ENCODE results near the gene EPS8L3.

EPS8L3 gene

DNA sequence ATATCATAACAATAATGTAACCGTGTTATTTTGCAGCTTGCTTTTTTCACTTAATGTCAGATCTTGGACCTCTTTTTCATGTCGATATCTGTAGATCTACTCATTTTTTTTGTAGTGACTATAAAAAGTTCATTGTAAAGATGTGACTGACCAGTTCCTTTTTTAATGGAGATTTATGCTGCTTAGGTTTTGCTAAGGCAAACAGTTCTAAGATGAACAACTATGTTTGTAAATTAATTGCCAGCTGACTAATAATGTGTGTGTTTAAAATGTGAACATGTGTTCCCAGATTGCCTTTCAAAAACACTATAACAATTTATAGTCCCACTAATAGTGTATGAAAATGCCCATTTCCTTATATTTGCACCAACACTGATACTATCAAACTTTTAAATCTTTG, 18.1 kb upstream of the EPS8L3 start:
- H4K20me1 ChIP-seq (ENCODE audit: insufficient read depth, low read length): no peaks in the 10 kb centered on the region
- no peak overlapping the region for H3K4me3 ChIP-seq (ENCODE audit: low read length)
- H3K27ac ChIP-seq (ENCODE audit: low read length): no peak overlapping the region
- H3K27me3 ChIP-seq (replicated peaks; ENCODE audit: insufficient read depth, low read length): no peaks in the 10 kb centered on the region
- H3K4me2 ChIP-seq (ENCODE audit: low read depth, low read length): no peak overlapping the region
- no peaks in the 10 kb centered on the region for H3K9me3 ChIP-seq (replicated peaks; ENCODE audit: insufficient read depth, low read length)
- no peak for DNase-seq
- no peaks in the 10 kb centered on the region for H3K9me2 ChIP-seq (replicated peaks; ENCODE audit: insufficient read depth, low read length)
- H3K79me2 ChIP-seq (ENCODE audit: low read length): no peaks in the 10 kb centered on the region
- H2AFZ ChIP-seq (ENCODE audit: low read length): no peak overlapping the region
- H3F3A ChIP-seq (ENCODE audit: insufficient read depth, low read length): no peaks in the 10 kb centered on the region
- no peaks in the 10 kb centered on the region for H3K4me1 ChIP-seq (ENCODE audit: low read length)
- H3K36me3 ChIP-seq (replicated peaks; ENCODE audit: insufficient read depth, low read length): no peaks in the 10 kb centered on the region
- H3K9ac ChIP-seq (ENCODE audit: low read length): no peak overlapping the region
- TF ChIP-seq EZH2phosphoT487 (IDR thresholded peaks at IDR 0.05; ENCODE audit: low read length) (no peak), EZH2 (optimal IDR thresholded peaks at IDR 0.05; ENCODE audit: low read depth, low read length) (no peak)
- TF ChIP-seq, protein P1, sequence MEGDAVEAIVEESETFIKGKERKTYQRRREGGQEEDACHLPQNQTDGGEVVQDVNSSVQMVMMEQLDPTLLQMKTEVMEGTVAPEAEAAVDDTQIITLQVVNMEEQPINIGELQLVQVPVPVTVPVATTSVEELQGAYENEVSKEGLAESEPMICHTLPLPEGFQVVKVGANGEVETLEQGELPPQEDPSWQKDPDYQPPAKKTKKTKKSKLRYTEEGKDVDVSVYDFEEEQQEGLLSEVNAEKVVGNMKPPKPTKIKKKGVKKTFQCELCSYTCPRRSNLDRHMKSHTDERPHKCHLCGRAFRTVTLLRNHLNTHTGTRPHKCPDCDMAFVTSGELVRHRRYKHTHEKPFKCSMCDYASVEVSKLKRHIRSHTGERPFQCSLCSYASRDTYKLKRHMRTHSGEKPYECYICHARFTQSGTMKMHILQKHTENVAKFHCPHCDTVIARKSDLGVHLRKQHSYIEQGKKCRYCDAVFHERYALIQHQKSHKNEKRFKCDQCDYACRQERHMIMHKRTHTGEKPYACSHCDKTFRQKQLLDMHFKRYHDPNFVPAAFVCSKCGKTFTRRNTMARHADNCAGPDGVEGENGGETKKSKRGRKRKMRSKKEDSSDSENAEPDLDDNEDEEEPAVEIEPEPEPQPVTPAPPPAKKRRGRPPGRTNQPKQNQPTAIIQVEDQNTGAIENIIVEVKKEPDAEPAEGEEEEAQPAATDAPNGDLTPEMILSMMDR (IDR thresholded peaks at IDR 0.05; ENCODE audit: low read length): no peak

DNA sequence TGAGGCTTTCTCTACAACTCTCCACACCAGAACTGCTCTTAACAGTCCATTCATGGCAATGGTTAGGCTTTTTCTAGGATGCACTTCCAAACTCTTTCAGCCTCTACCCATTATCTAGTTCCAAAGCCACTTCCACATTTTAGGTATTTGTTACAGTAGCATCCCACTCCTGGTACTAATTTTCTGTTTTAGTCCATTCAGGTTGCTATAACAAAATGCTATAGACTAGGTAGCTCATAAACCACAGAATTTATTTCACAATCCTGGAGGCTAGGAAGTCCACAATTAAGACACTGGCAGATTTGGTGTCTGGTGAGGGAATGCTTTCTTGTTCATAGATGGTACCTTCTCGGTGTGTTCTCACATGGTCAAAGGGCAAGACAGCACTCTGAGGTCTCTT, 17.3 kb upstream of the EPS8L3 start:
- H3K9ac ChIP-seq (ENCODE audit: low read length): no peak overlapping the region
- no peak overlapping the region for H3K27ac ChIP-seq (ENCODE audit: low read length)

DNA sequence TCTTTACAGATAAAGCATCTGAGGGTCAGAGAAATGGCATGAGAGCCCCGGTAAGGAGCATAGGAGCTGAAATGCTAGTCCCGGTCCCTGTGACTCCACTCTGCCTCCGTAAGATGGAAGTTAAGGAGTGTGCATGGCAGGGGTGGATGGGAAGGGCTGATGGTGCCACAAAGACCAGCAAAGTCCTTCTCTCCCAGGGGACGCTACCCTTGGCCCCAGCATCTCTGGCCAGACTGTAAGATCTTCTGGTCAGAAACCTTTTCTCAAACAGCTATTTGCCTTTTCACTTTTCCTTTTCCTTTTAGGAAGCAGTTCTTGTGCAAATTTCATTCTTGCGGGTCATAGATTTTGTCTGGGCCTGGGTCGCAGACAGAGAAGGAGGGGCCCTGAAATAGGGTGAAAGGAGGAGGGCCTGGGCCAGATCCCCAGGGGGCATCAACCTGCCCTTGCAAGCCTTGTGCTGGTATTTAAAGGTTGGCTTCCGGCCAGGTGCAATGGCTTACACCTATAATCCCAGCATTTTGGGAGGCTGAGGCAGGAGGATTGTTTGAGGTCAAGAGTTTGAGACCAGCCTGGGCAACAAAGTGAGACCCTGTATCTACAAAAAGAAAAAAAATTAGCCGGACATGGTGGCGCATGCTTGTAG, 14.4 kb upstream of the EPS8L3 start:
- no peaks in the 10 kb centered on the region for H3K27me3 ChIP-seq (replicated peaks; ENCODE audit: insufficient read depth, low read length)
- no peaks in the 10 kb centered on the region for H3K79me2 ChIP-seq (ENCODE audit: low read length)
- no peak overlapping the region for H3K9ac ChIP-seq (ENCODE audit: low read length)
- H3K36me3 ChIP-seq (replicated peaks; ENCODE audit: insufficient read depth, low read length): no peaks in the 10 kb centered on the region
- H3K4me1 ChIP-seq (ENCODE audit: low read length): no peaks in the 10 kb centered on the region
- no peaks in the 10 kb centered on the region for H3F3A ChIP-seq (ENCODE audit: insufficient read depth, low read length)
- H2AFZ ChIP-seq (ENCODE audit: low read length): no peak overlapping the region
- H4K20me1 ChIP-seq (ENCODE audit: insufficient read depth, low read length): no peaks in the 10 kb centered on the region
- no peak for DNase-seq
- H3K27ac ChIP-seq (ENCODE audit: low read length): no peak overlapping the region
- no peak overlapping the region for H3K4me3 ChIP-seq (ENCODE audit: low read length)
- H3K9me3 ChIP-seq (replicated peaks; ENCODE audit: insufficient read depth, low read length): no peaks in the 10 kb centered on the region
- TF ChIP-seq, protein P1 (IDR thresholded peaks at IDR 0.05; ENCODE audit: low read length): no peak
- TF ChIP-seq EZH2phosphoT487 (IDR thresholded peaks at IDR 0.05; ENCODE audit: low read length) (no peak), EZH2 (optimal IDR thresholded peaks at IDR 0.05; ENCODE audit: low read depth, low read length) (no peak)
- H3K4me2 ChIP-seq (ENCODE audit: low read depth, low read length): no peak overlapping the region
- H3K9me2 ChIP-seq (replicated peaks; ENCODE audit: insufficient read depth, low read length): no peaks in the 10 kb centered on the region

More for the DNA sequence above, 17.3 kb upstream of the EPS8L3 start:
- DNase-seq: no peak
- no peak overlapping the region for H2AFZ ChIP-seq (ENCODE audit: low read length)
- no peaks in the 10 kb centered on the region for H3K9me2 ChIP-seq (replicated peaks; ENCODE audit: insufficient read depth, low read length)
- no peaks in the 10 kb centered on the region for H3K4me1 ChIP-seq (ENCODE audit: low read length)
- no peaks in the 10 kb centered on the region for H3K9me3 ChIP-seq (replicated peaks; ENCODE audit: insufficient read depth, low read length)
- H3F3A ChIP-seq (ENCODE audit: insufficient read depth, low read length): no peaks in the 10 kb centered on the region
- H3K36me3 ChIP-seq (replicated peaks; ENCODE audit: insufficient read depth, low read length): no peaks in the 10 kb centered on the region
- no peaks in the 10 kb centered on the region for H4K20me1 ChIP-seq (ENCODE audit: insufficient read depth, low read length)
- TF ChIP-seq EZH2phosphoT487 (IDR thresholded peaks at IDR 0.05; ENCODE audit: low read length) (no peak), EZH2 (optimal IDR thresholded peaks at IDR 0.05; ENCODE audit: low read depth, low read length) (no peak)
- TF ChIP-seq, protein P1 (IDR thresholded peaks at IDR 0.05; ENCODE audit: low read length): no peak
- no peaks in the 10 kb centered on the region for H3K27me3 ChIP-seq (replicated peaks; ENCODE audit: insufficient read depth, low read length)
- H3K79me2 ChIP-seq (ENCODE audit: low read length): no peaks in the 10 kb centered on the region
- no peak overlapping the region for H3K4me2 ChIP-seq (ENCODE audit: low read depth, low read length)
- no peak overlapping the region for H3K4me3 ChIP-seq (ENCODE audit: low read length)

All from MM.1S (cell line).